Tibial nerve (tissue), 4 donors: ENCODE measurements around the gene MIS12. TPM values are rescaled to one million over a fixed set of nuclear protein-coding genes. Genes with fewer than 3 reads are reported as not detected.

Source experiments
- DNase-seq, 2 donors: peaks; one replicate each; pipeline ENCODE4 v3.0.0-alpha.2; 2019; ENCODE audit warnings: low spot score in 2 of 2
- H3K27ac ChIP-seq, 4 donors: fragments of 200-600 bp; sonication (generic) in 3 of 4; one replicate each; pipeline ENCODE4 v1.5.1; 2017 to 2019; ENCODE audit warnings: mild to moderate bottlenecking in 1 of 4
- H3K27me3 ChIP-seq, 2 donors: fragments of 200-600 bp; sonication (generic) in 1 of 2; one replicate each; pipeline versions ENCODE4 v1.5.1 to v1.6.0; 2017 to 2019
- H3K36me3 ChIP-seq, 3 donors: fragments of 200-600 bp; sonication (generic); one replicate each; pipeline ENCODE4 v1.5.1; 2018 to 2019
- H3K4me1 ChIP-seq, 4 donors: fragments of 200-600 bp; sonication (generic) in 3 of 4; one replicate each; pipeline ENCODE4 v1.5.1; 2017 to 2019
- H3K4me3 ChIP-seq, 4 donors: fragments of 200-600 bp; sonication (generic) in 3 of 4; one replicate each; pipeline ENCODE4 v1.5.1; 2017 to 2019; ENCODE audit warnings: mild to moderate bottlenecking in 1 of 4, moderate library complexity in 1 of 4
- H3K9me3 ChIP-seq, 4 donors: fragments of 200-600 bp; sonication (generic) in 3 of 4; one replicate each; pipeline ENCODE4 v1.5.1; 2017 to 2019
- CTCF ChIP-seq, 5 experiments: fragments of 200-600 bp in 3 of 5; fragments of 450-650 bp in 2 of 5; sonication (generic) in 3 of 5; IDR thresholded peaks; one replicate each; pipeline ENCODE4 v1.5.1; 2016 to 2019; ENCODE audit warnings: antibody characterized with exemption in 5 of 5, mild to moderate bottlenecking in 3 of 5, moderate library complexity in 2 of 5
- EP300 ChIP-seq, 2 donors: sonication (generic); formaldehyde crosslinking; IDR thresholded peaks; one replicate each; pipeline ENCODE4 v1.6.1; 2017; ENCODE audit warnings: antibody characterized with exemption in 2 of 2, mild to moderate bottlenecking in 1 of 2
- POLR2A ChIP-seq, 2 donors: fragments of 450-650 bp; IDR thresholded peaks; one replicate each; pipeline ENCODE4 v1.6.1; 2017; ENCODE audit warnings: antibody characterized with exemption in 2 of 2, mild to moderate bottlenecking in 2 of 2, moderate library complexity in 2 of 2
- WGBS, 2 donors: methylation state at CpG; one replicate each; pipeline ENCODE4 v1.1.5; 2018; 5-methylcytosine and 5-hydroxymethylcytosine counted together
- total RNA-seq, 4 donors: library from RNA; depleted of rRNA; stranded (reverse); fragments of >200 nt; gene quantifications; one replicate each; pipeline ENCODE4 v1.1.0, GENCODE V29; 2016

The MIS12 gene
- total RNA-seq, 4 donors from 2014 or later, result 11.1 to 17.5 (median 15.1) TPM

DNA sequence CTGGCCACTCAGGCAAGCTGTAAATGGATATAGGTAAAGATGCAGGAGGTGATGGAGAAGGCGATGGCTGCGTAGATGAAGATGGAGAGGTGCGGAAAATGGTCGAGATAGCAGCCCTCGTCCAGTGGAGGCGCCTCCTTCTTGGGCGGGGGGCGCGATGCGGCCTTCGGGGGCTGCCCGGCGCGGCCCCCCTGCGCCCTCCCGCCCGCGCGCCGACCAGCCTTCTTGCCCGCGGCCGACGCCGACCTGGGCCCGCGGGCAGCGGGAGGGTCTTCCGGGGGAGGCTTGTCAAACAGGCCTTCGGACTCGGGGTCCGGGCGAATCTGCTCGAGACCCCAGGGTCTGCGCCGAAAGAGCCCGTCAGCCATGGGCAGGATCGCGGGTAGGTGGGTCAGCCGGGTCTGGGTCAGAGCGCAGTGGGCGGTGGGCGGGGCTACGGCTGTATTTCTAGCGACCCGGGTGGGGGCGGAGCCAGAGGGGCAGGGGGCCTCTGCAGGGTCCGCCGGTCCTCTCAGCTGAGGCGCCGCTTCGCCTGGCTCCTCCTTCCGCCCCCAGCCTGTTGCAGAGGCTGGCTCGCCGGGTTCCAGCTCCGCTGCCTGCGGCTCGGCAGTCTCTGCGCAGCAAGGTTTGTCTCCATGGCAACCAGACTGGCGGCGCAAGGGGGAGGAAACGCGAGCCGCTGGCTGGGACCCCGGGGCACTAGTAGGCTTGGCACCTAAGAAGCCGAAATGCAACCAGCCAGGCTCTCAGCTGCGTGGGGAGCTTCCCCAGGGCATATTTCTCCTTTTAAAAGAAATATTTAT, 14.4 kb downstream of the MIS12 start:
- H3K27ac ChIP-seq, result peak overlapping the region in 3 of 4 donors; percentile 52 to 66 (median 54)
- TF ChIP-seq POLR2A (IDR thresholded peaks at IDR 0.05) (no peak), CTCF (IDR thresholded peaks at IDR 0.05) (peak in 1 of 5 experiments; percentile 14), EP300 (IDR thresholded peaks at IDR 0.05) (peak in 1 of 2 donors; percentile 8)
- peak; percentile 19 to 21 for DNase-seq
- no peaks in the 10 kb centered on the region for H3K27me3 ChIP-seq
- H3K9me3 ChIP-seq, result no peaks in the 10 kb centered on the region
- whole genome bisulfite sequencing, 2 donors, result 3 to 6% methylated on average over 48 to 49 of the region's 67 CpGs
- peak overlapping the region; percentile 45 to 66 (median 58) for H3K4me3 ChIP-seq
- H3K36me3 ChIP-seq, result no peaks in the 10 kb centered on the region
- H3K4me1 ChIP-seq, result peaks cover 0 to 22% (median 4%) of the 10 kb centered on the region in 4 donors

- Histone ChIP-seq H3K4me1 (peaks cover 0 to 22% (median 4%) of the 10 kb centered on the region in 4 donors), H3K27ac (no peak overlapping the region), H3K27me3 (no peaks in the 10 kb centered on the region), H3K36me3 (no peaks in the 10 kb centered on the region), H3K9me3 (no peaks in the 10 kb centered on the region), H3K4me3 (no peak overlapping the region)
- DNase-seq, result no peak
- 85% methylated on average over 8 of the region's 8 CpGs for WGBS, 2 donors
- TF ChIP-seq CTCF (IDR thresholded peaks at IDR 0.05), result no peak
Observed at GRCh38 chr17:5501685-5502084, 15.3 kb downstream of the MIS12 start.

DNA sequence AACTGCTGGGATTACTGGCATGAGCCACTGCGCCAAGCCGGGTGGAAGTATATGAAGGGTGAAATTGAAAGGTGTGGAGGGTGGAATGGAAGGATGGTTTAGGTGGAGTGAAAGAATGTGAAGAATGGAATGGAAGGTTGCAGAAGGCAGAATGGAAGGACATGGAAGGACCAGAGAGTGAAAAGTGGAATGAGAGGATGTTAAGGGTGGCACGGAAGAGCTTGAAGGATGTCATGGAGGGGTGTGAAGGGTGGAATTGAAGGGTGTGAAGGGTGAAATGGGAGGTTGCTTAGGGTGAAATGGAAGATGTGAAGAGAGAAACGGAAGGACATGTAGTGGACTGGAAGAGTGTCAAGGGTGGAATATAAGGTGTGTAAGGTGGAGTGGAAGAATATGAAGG, 16.2 kb downstream of the MIS12 start:
- Histone ChIP-seq H3K27ac (no peak overlapping the region), H3K4me3 (no peak overlapping the region), H3K27me3 (no peaks in the 10 kb centered on the region), H3K4me1 (peaks cover 0 to 22% (median 4%) of the 10 kb centered on the region in 4 donors), H3K9me3 (no peaks in the 10 kb centered on the region), H3K36me3 (no peaks in the 10 kb centered on the region)
- TF ChIP-seq CTCF (IDR thresholded peaks at IDR 0.05), result no peak
- TF ChIP-seq POLR2A (IDR thresholded peaks at IDR 0.05), result no peak
- TF ChIP-seq EP300 (IDR thresholded peaks at IDR 0.05), result no peak
- 92 to 98% methylated on average over 4 of the region's 4 CpGs for whole genome bisulfite sequencing, 2 donors
- DNase-seq, result no peak

- TF ChIP-seq POLR2A (IDR thresholded peaks at IDR 0.05) (no peak), EP300 (IDR thresholded peaks at IDR 0.05) (no peak), CTCF (IDR thresholded peaks at IDR 0.05) (no peak)
- H3K27ac ChIP-seq, result no peak overlapping the region
- H3K9me3 ChIP-seq, result no peaks in the 10 kb centered on the region
- no peaks in the 10 kb centered on the region for H3K36me3 ChIP-seq
- H3K4me3 ChIP-seq, result no peak overlapping the region
- H3K27me3 ChIP-seq, result no peaks in the 10 kb centered on the region
- DNase-seq, result no peak
- 89 to 92% methylated on average over 5 of the region's 5 CpGs for WGBS, 2 donors
- H3K4me1 ChIP-seq, result peaks cover 0 to 3% (median 0%) of the 10 kb centered on the region in 4 donors
Observed at GRCh38 chr17:5506307-5506706, 19.9 kb downstream of the MIS12 start.

DNA sequence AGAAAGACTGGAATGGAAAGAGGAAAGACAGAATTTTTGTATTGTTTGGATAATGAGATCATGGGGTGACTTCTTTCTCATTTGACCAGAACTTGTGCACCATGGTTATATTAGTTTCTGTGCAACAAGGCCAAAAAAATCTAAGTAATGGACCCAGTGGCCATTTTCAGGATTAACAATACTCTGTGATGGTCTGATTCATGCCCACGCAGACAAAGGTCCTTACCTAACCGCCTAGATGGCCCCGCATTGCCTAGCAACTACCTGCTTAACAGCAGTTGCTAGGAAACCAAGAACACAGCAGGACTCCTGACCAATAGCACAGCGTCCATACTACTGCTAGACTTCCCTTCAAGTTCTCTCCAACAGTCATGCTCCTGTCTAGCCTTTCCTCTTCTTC, 22.4 kb downstream of the MIS12 start:
- H3K27me3 ChIP-seq, result no peaks in the 10 kb centered on the region
- TF ChIP-seq CTCF (IDR thresholded peaks at IDR 0.05), result no peak
- no peak for TF ChIP-seq POLR2A (IDR thresholded peaks at IDR 0.05)
- no peak for TF ChIP-seq EP300 (IDR thresholded peaks at IDR 0.05)
- no peak for DNase-seq
- no peaks in the 10 kb centered on the region for H3K9me3 ChIP-seq
- H3K4me3 ChIP-seq, result no peak overlapping the region
- H3K36me3 ChIP-seq, result no peaks in the 10 kb centered on the region
- no peaks in the 10 kb centered on the region for H3K4me1 ChIP-seq
- WGBS, 2 donors, result 11 to 39% methylated on average over 4 of the region's 4 CpGs
- no peak overlapping the region for H3K27ac ChIP-seq
